OCI-LY3 (cell line): ENCODE results near the gene MTX1.
A peak's percentile ranks its signal among the peaks of the same experiment; 100 is the strongest.

Experiments
- H2AFZ ChIP-seq: fragments of 200-600, 300-600 bp; shearing (Covaris generic); 2 replicates; pipeline ENCODE4 v1.6.0; 2014; ENCODE audit warnings: antibody characterized with exemption, low read depth, low read length
- H3K27ac ChIP-seq: fragments of 200-600, 300-600 bp; sonication (generic); 2 replicates; pipeline ENCODE4 v1.5.1; 2014; ENCODE audit warnings: mild to moderate bottlenecking, low read length, moderate library complexity, mixed read lengths
- H3K27me3 ChIP-seq: fragments of 200-600, 300-600 bp; sonication (generic); 2 replicates; pipeline ENCODE4 v1.6.1; 2014; ENCODE audit warnings: low read depth, low read length, mixed read lengths
- H3K36me3 ChIP-seq: fragments of 200-600, 300-600 bp; sonication (generic); replicated peaks from 2 replicates; pipeline ENCODE3; 2014; ENCODE audit warnings: low read depth, low read length, mixed read lengths
- H3K4me1 ChIP-seq: fragments of 300-600, 200-600 bp; sonication (generic); 2 replicates; pipeline ENCODE4 v1.6.1; 2014; ENCODE audit warnings: low read length, mixed read lengths
- H3K4me2 ChIP-seq: fragments of 200-600, 300-600 bp; sonication (generic); 2 replicates; pipeline ENCODE4 v1.6.1; 2014; ENCODE audit warnings: low read length, mixed read lengths
- H3K4me3 ChIP-seq: fragments of 300-600, 200-600 bp; sonication (generic); 2 replicates; pipeline ENCODE4 v1.5.1; 2014; ENCODE audit warnings: antibody characterized with exemption, mild to moderate bottlenecking, low read length, moderate library complexity
- H3K79me2 ChIP-seq: fragments of 300-600, 200-600 bp; shearing (Covaris generic); 2 replicates; pipeline ENCODE4 v1.6.1; 2014; ENCODE audit warnings: mild to moderate bottlenecking, low read length, mixed read lengths
- H3K9ac ChIP-seq: fragments of 300-600, 200-600 bp; shearing (Covaris generic); 2 replicates; pipeline ENCODE4 v1.6.0; 2014; ENCODE audit warnings: mild to moderate bottlenecking, low read length, moderate library complexity
- H3K9me3 ChIP-seq: fragments of 200-600, 300-600 bp; shearing (Covaris generic); 2 replicates; pipeline ENCODE4 v1.6.1; 2014; ENCODE audit warnings: low read length, mixed read lengths; ENCODE audit not compliant: insufficient read depth
- H4K20me1 ChIP-seq: fragments of 200-600, 300-600 bp; sonication (generic); 2 replicates; pipeline ENCODE4 v1.6.1; 2016; ENCODE audit warnings: low read length, mixed read lengths; ENCODE audit not compliant: insufficient read depth
- CTCF ChIP-seq: fragments of 200-600, 300-600 bp; sonication (generic); IDR thresholded peaks from 2 replicates; pipeline ENCODE4 v1.5.1; 2014; ENCODE audit warnings: antibody characterized with exemption, low read length, low read depth
- EZH2phosphoT487 ChIP-seq: fragments of 200-600 bp; shearing (Covaris generic); IDR thresholded peaks from 2 replicates; pipeline ENCODE4 v1.6.1; 2018; ENCODE audit warnings: antibody characterized with exemption, mixed run types, low read depth

MTX1 gene

GRCh38 chr1:155177192-155177917, 31.1 kb upstream of the MTX1 start:
- no peaks in the 10 kb centered on the region for H3K9me3 ChIP-seq
- H3K4me1 ChIP-seq = peaks cover 23% of the 10 kb centered on the region
- H2AFZ ChIP-seq = no peak overlapping the region
- H3K79me2 ChIP-seq = peaks cover 7% of the 10 kb centered on the region
- no peak for TF ChIP-seq EZH2phosphoT487
- TF ChIP-seq CTCF = no peak
- no peaks in the 10 kb centered on the region for H4K20me1 ChIP-seq
- H3K36me3 ChIP-seq = peaks cover 17% of the 10 kb centered on the region
- no peak overlapping the region for H3K4me3 ChIP-seq
- no peak overlapping the region for H3K27ac ChIP-seq
- H3K4me2 ChIP-seq = peak overlapping the region; percentile 5; the same call in 1 of the 2 replicates
- H3K9ac ChIP-seq = no peak overlapping the region
- no peaks in the 10 kb centered on the region for H3K27me3 ChIP-seq

- TF ChIP-seq CTCF = no peak
- no peak for TF ChIP-seq EZH2phosphoT487
- no peak overlapping the region for H3K4me2 ChIP-seq
- no peak overlapping the region for H2AFZ ChIP-seq
- peaks cover 22% of the 10 kb centered on the region for H3K4me1 ChIP-seq
- H3K9me3 ChIP-seq = no peaks in the 10 kb centered on the region
- H3K27me3 ChIP-seq = no peaks in the 10 kb centered on the region
- H3K79me2 ChIP-seq = peaks cover 2% of the 10 kb centered on the region
- no peak overlapping the region for H3K4me3 ChIP-seq
- H4K20me1 ChIP-seq = no peaks in the 10 kb centered on the region
- H3K9ac ChIP-seq = no peak overlapping the region
- H3K36me3 ChIP-seq = peaks cover 17% of the 10 kb centered on the region
- no peak overlapping the region for H3K27ac ChIP-seq
Observed at GRCh38 chr1:155177918-155178281, 30.6 kb upstream of the MTX1 start.

- no peaks in the 10 kb centered on the region for H3K9me3 ChIP-seq
- H3K36me3 ChIP-seq = peaks cover 19% of the 10 kb centered on the region
- no peak overlapping the region for H2AFZ ChIP-seq
- no peaks in the 10 kb centered on the region for H3K27me3 ChIP-seq
- H3K27ac ChIP-seq = no peak overlapping the region
- TF ChIP-seq CTCF = no peak
- no peak overlapping the region for H3K4me3 ChIP-seq
- no peak overlapping the region for H3K9ac ChIP-seq
- H3K4me2 ChIP-seq = no peak overlapping the region
- H4K20me1 ChIP-seq = no peaks in the 10 kb centered on the region
- H3K4me1 ChIP-seq = peaks cover 22% of the 10 kb centered on the region
- H3K79me2 ChIP-seq = no peaks in the 10 kb centered on the region
Observed at GRCh38 chr1:155178441-155179111, 29.9 kb upstream of the MTX1 start.

GRCh38 chr1:155179112-155180031, 29.1 kb upstream of the MTX1 start:
- no peak overlapping the region for H3K4me2 ChIP-seq
- no peak overlapping the region for H3K9ac ChIP-seq
- no peak overlapping the region for H2AFZ ChIP-seq
- H3K4me3 ChIP-seq = no peak overlapping the region
- no peaks in the 10 kb centered on the region for H3K79me2 ChIP-seq
- TF ChIP-seq EZH2phosphoT487 (no peak), CTCF (no peak)
- no peaks in the 10 kb centered on the region for H3K27me3 ChIP-seq
- H3K4me1 ChIP-seq = peaks cover 21% of the 10 kb centered on the region
- H3K9me3 ChIP-seq = no peaks in the 10 kb centered on the region
- peaks cover 19% of the 10 kb centered on the region for H3K36me3 ChIP-seq
- no peak overlapping the region for H3K27ac ChIP-seq
- no peaks in the 10 kb centered on the region for H4K20me1 ChIP-seq
